Adrenal gland (tissue), 12 donors: ENCODE results near the gene ZDHHC11B. TPM values are rescaled to one million over a fixed set of nuclear protein-coding genes. Genes with fewer than 3 reads are reported as not detected.

ENCODE experiments used
- DNase-seq, 7 donors: peaks; one replicate each; pipeline ENCODE4 v3.0.0-alpha.2; 2019 to 2020
- H3K27ac ChIP-seq, 5 donors: fragments of 200-600 bp; sonication (generic) in 4 of 5; 1 replicate in 3 of 5; 2 replicates in 2 of 5; pipeline versions ENCODE4 v1.5.1 to v1.8.0; 2016 to 2020; ENCODE audit warnings: mild to moderate bottlenecking in 1 of 5
- H3K27me3 ChIP-seq: fragments of 200-600 bp; 2 replicates; pipeline ENCODE4 v1.8.0; 2021
- H3K36me3 ChIP-seq, 2 donors: fragments of 200-600 bp; replicated peaks in 1 of 2; 1 replicate in 1 of 2; 2 replicates in 1 of 2; pipeline versions ENCODE4 v1.5.1 to v1.8.0; 2018 to 2022
- H3K4me1 ChIP-seq, 2 donors: fragments of 200-600 bp; replicated peaks in 1 of 2; 1 replicate in 1 of 2; 2 replicates in 1 of 2; pipeline versions ENCODE4 v1.5.1 to v1.8.0; 2018 to 2021
- H3K4me3 ChIP-seq, 4 donors: fragments of 200-600 bp; sonication (generic) in 3 of 4; one replicate each; pipeline ENCODE4 v1.5.1; 2016 to 2018
- H3K9me3 ChIP-seq, 3 donors: fragments of 200-600 bp; sonication (generic) in 1 of 3; replicated peaks in 1 of 3; 1 replicate in 2 of 3; 2 replicates in 1 of 3; pipeline versions ENCODE4 v1.5.1 to v1.8.0; 2016 to 2021
- CTCF ChIP-seq, 6 experiments: fragments of 450-650 bp in 4 of 6; fragments of 200-600 bp in 2 of 6; sonication (generic) in 1 of 6; IDR thresholded peaks; 1 replicate in 5 of 6; 2 replicates in 1 of 6; pipeline versions ENCODE4 v1.5.1 to v1.8.0; 2016 to 2021; ENCODE audit warnings: antibody characterized with exemption in 6 of 6, mild to moderate bottlenecking in 2 of 6, moderate library complexity in 1 of 6
- POLR2A ChIP-seq, 2 donors: fragments of 450-650 bp; IDR thresholded peaks; one replicate each; pipeline ENCODE4 v1.6.1; 2017; ENCODE audit warnings: antibody characterized with exemption in 2 of 2, mild to moderate bottlenecking in 2 of 2, moderate library complexity in 1 of 2
- WGBS, 4 donors: extraction: QIAGEN DNeasy Blood & Tissue Kit in 2 of 4; methylation state at CpG; one replicate each; pipeline versions ENCODE4 v1.1.5 to v1.1.7; 2013 to 2017; 5-methylcytosine and 5-hydroxymethylcytosine counted together
- intact Hi-C, 2 donors: fragments of 100-400 bp; cut with DNase I; formaldehyde crosslinking; loops; one replicate each; pipeline versions ENCODE4 v1.14.1 to v1.15.0; 2022 to 2023
- polyA plus RNA-seq, 3 donors: library from polyadenylated mRNA; stranded (reverse); fragments of 200-250 nt in 2 of 3; fragments of 350-450 nt in 1 of 3; fragmentation: Illumina TruSeq in 1 of 3; extraction: RNeasy Lipid Tissue Mini Kit (QIAGEN cat#74804) in 1 of 3; gene quantifications; one replicate each; pipeline ENCODE4 v1.2.3, GENCODE V29; 2013 to 2014
- total RNA-seq, 9 donors: library from RNA; depleted of rRNA in 4 of 9; stranded (reverse); fragments of >200 nt in 4 of 9; fragments of 120-200 nt in 1 of 9; fragmentation: NEBNext Ultra II Directional in 1 of 9; extraction: Animal tissue kit (Norgen Biotek cat#: 25700) in 1 of 9; gene quantifications; one replicate each; pipeline versions ENCODE4 v1.1.0 to v1.2.4, GENCODE V29; 2013 to 2023
- donor health status: healthy with polysubstance abuse.
- donor health status: Bipolar disorder and iron deficiency.
- donor health status: DM: yes; HTN: yes; CAD: no.
- donor health status: DM: no; HTN: no; CAD: no.
- donor health status: DM: no; HTN: no; CAD: no.
- donor health status: DM: yes; HTN: yes; CAD: no.

ZDHHC11B gene
- total and polyA plus RNA-seq, 12 donors = 0.64 to 7.8 (median 1.5) TPM; not detected in 2

- Histone ChIP-seq H3K9me3 (no peaks in the 10 kb centered on the region), H3K27ac (no peak overlapping the region), H3K27me3 (no peaks in the 10 kb centered on the region), H3K36me3 (no peaks in the 10 kb centered on the region), H3K4me3 (no peak overlapping the region), H3K4me1 (peaks cover 0 to 20% of the 10 kb centered on the region in 2 donors)
- TF ChIP-seq CTCF (IDR thresholded peaks at IDR 0.05) (no peak), POLR2A (IDR thresholded peaks at IDR 0.05) (no peak)
- 87 to 92% (median 91%) methylated on average over 22 of the region's 22 CpGs for WGBS, 4 donors
- peak in 2 of 7 donors; percentile 15 to 48 for DNase-seq
- intact Hi-C loops = no loop called here
Measured at GRCh38 chr5:759781-760362, 24.7 kb downstream of the ZDHHC11B start.

- Histone ChIP-seq H3K9me3 (no peaks in the 10 kb centered on the region), H3K27ac (peak overlapping the region in 1 of 5 donors; percentile 18), H3K36me3 (no peaks in the 10 kb centered on the region), H3K4me3 (no peak overlapping the region), H3K27me3 (no peaks in the 10 kb centered on the region), H3K4me1 (peaks cover 0 to 20% of the 10 kb centered on the region in 2 donors)
- intact Hi-C loops = no loop called here
- no peak for TF ChIP-seq POLR2A (IDR thresholded peaks at IDR 0.05)
- no peak for TF ChIP-seq CTCF (IDR thresholded peaks at IDR 0.05)
- 59 to 70% (median 63%) methylated on average over 33 of the region's 33 CpGs for WGBS, 4 donors
- DNase-seq = peak in 3 of 7 donors; percentile 28 to 75 (median 32)
Measured at GRCh38 chr5:759111-759751, 25.3 kb downstream of the ZDHHC11B start.

GRCh38 chr5:758698-759053 is 25.9 kb downstream of the ZDHHC11B start:
- no peak for DNase-seq
- Histone ChIP-seq H3K4me1 (peaks cover 0 to 20% of the 10 kb centered on the region in 2 donors), H3K4me3 (no peak overlapping the region), H3K27me3 (no peaks in the 10 kb centered on the region), H3K36me3 (no peaks in the 10 kb centered on the region), H3K9me3 (no peaks in the 10 kb centered on the region), H3K27ac (peak overlapping the region in 1 of 5 donors; percentile 18)
- intact Hi-C loops = no loop called here
- TF ChIP-seq CTCF (IDR thresholded peaks at IDR 0.05) (no peak), POLR2A (IDR thresholded peaks at IDR 0.05) (no peak)
- 74 to 88% (median 83%) methylated on average over 15 of the region's 15 CpGs for WGBS, 4 donors

GRCh38 chr5:757931-758697 is 26.4 kb downstream of the ZDHHC11B start:
- H3K9me3 ChIP-seq = no peaks in the 10 kb centered on the region
- 64 to 76% (median 68%) methylated on average over 17 to 21 of the region's 21 CpGs for WGBS, 4 donors
- no peak overlapping the region for H3K4me3 ChIP-seq
- peak overlapping the region in 1 of 5 donors; percentile 10 for H3K27ac ChIP-seq
- intact Hi-C loops = no loop called here
- DNase-seq = peak in 5 of 7 donors; percentile 16 to 94 (median 32)
- H3K27me3 ChIP-seq = no peaks in the 10 kb centered on the region
- H3K4me1 ChIP-seq = peaks cover 0 to 20% of the 10 kb centered on the region in 2 donors
- TF ChIP-seq POLR2A (IDR thresholded peaks at IDR 0.05) (no peak), CTCF (IDR thresholded peaks at IDR 0.05) (no peak)
- no peaks in the 10 kb centered on the region for H3K36me3 ChIP-seq
